ENCODE results near the gene PTPN6. TPM values are rescaled to one million over a fixed set of nuclear protein-coding genes. Genes with fewer than 3 reads are reported as not detected.
A peak's percentile ranks its signal among the peaks of the same experiment; 100 is the strongest.

Gene PTPN6
- total RNA-seq, 2 experiments from 2014 or later, result 37.1 to 116 TPM

DNA sequence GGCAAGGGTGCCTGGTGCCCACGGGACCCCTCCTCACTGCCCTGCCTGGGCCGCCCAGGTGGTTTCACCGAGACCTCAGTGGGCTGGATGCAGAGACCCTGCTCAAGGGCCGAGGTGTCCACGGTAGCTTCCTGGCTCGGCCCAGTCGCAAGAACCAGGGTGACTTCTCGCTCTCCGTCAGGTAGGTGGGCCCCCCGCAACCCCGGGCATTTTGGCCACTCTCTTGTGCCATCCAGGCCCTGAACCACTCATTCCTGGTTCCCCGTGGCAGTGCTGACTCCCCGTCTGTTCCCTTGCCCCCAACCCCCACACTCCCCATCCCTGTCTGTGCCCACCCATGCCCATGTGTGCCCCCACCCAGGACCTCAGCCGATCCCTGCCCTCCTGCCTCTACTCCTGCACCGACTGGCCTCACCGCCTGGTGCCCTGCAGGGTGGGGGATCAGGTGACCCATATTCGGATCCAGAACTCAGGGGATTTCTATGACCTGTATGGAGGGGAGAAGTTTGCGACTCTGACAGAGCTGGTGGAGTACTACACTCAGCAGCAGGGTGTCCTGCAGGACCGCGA lies 480 bp downstream of the PTPN6 start:
- DNase-seq (ENCODE audit: low spot score), result no peak
- TSS peak; percentile 54 for BruUV-seq (replicated peaks)

DNA sequence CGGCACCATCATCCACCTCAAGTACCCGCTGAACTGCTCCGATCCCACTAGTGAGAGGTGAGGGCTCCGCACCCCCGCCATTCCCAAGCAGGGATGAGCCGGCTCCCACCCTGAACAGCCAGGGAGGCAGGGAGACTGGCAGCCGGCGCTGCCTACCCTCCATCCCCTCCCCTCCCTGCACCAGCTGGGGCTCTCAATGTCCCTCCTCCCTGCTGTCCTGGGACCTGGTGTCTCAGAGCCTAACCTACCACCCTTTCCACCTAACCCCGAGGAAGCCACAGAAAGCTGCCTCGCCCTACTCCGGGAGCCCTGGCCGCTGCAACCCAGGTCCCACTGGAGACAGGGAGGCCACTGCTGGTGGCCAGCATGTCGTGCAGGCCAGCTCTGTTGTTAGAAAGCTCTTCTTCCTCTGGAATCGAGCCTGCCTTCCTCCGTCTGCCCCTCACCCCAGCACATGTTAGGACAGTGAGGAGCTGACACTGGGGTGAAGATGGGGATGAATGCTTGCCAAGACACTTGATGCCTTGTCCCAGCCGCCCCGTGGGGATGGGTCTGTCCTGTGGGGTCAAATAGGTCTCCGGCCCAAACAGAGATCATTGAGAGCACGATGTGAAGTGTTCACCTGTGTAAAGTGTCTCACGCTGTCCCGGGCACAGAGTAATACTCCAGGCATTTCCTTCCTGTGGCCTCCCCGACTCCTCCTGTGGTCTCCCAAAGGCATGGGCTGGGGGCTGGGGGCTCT lies 1.1 kb downstream of the PTPN6 start:
- no peak for DNase-seq (ENCODE audit: low spot score)
- Histone ChIP-seq H3K4me1 (ENCODE audit: insufficient read depth, low read length, poor library complexity, severe bottlenecking) (peaks cover 82% of the 10 kb centered on the region), H3K4me3 (ENCODE audit: low read depth, low read length, poor library complexity, severe bottlenecking) (peak overlapping the region; percentile 67), H2AFZ (ENCODE audit: low read length) (no peak overlapping the region), H3K4me2 (ENCODE audit: low read length) (peak overlapping the region; percentile 87), H3K36me3 (ENCODE audit: insufficient read depth, low read length) (no peaks in the 10 kb centered on the region), H3K9me2 (ENCODE audit: insufficient read depth, low read length) (no peaks in the 10 kb centered on the region), H4K20me1 (ENCODE audit: insufficient read depth, low read length) (no peaks in the 10 kb centered on the region), H3K9me3 (ENCODE audit: low read length) (no peaks in the 10 kb centered on the region), H3K79me2 (ENCODE audit: insufficient read depth, low read depth, low read length) (no peaks in the 10 kb centered on the region), H3K27ac (ENCODE audit: low read depth, low read length, poor library complexity, severe bottlenecking) (no peak overlapping the region)
- TF ChIP-seq EZH2phosphoT487 (IDR thresholded peaks at IDR 0.05; ENCODE audit: borderline replicate concordance, low read depth, low read length), result no peak
- TF ChIP-seq, protein P1, sequence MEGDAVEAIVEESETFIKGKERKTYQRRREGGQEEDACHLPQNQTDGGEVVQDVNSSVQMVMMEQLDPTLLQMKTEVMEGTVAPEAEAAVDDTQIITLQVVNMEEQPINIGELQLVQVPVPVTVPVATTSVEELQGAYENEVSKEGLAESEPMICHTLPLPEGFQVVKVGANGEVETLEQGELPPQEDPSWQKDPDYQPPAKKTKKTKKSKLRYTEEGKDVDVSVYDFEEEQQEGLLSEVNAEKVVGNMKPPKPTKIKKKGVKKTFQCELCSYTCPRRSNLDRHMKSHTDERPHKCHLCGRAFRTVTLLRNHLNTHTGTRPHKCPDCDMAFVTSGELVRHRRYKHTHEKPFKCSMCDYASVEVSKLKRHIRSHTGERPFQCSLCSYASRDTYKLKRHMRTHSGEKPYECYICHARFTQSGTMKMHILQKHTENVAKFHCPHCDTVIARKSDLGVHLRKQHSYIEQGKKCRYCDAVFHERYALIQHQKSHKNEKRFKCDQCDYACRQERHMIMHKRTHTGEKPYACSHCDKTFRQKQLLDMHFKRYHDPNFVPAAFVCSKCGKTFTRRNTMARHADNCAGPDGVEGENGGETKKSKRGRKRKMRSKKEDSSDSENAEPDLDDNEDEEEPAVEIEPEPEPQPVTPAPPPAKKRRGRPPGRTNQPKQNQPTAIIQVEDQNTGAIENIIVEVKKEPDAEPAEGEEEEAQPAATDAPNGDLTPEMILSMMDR (conservative IDR thresholded peaks at IDR 0.05; ENCODE audit: low read length), result no peak
- intact Hi-C loops (cut with micrococcal nuclease; ENCODE audit: unreplicated experiment), result no loop called here
- BruUV-seq (replicated peaks), result no TSS peak
- ChIA-PET CTCF (ENCODE audit: unreplicated experiment) (interaction anchor here (0.6 kb wide), 1 partner anchor 9 kb away, joined by 3 read pairs; the partner anchor contains the start of genes C12orf57 and RNU7-1), POLR2A (interaction anchor here (0.6 to 2.0 kb wide), 6 partner anchors 8 to 398 kb away, joined by 3 to 14 read pairs (median 5); partner anchors contain the start of genes C12orf57, CDCA3, RNU7-1 and USP5)

More for the DNA sequence above, 480 bp downstream of the PTPN6 start:
- Histone ChIP-seq H3K79me2 (ENCODE audit: insufficient read depth, low read depth, low read length) (no peaks in the 10 kb centered on the region), H3K4me2 (ENCODE audit: low read length) (peak overlapping the region; percentile 87), H3K9me2 (ENCODE audit: insufficient read depth, low read length) (no peaks in the 10 kb centered on the region), H3K4me3 (ENCODE audit: low read depth, low read length, poor library complexity, severe bottlenecking) (peak overlapping the region; percentile 67), H3K4me1 (ENCODE audit: insufficient read depth, low read length, poor library complexity, severe bottlenecking) (peaks cover 82% of the 10 kb centered on the region), H3K36me3 (ENCODE audit: insufficient read depth, low read length) (no peaks in the 10 kb centered on the region), H4K20me1 (ENCODE audit: insufficient read depth, low read length) (no peaks in the 10 kb centered on the region), H3K27ac (ENCODE audit: low read depth, low read length, poor library complexity, severe bottlenecking) (peak overlapping the region; percentile 49), H2AFZ (ENCODE audit: low read length) (peak overlapping the region; percentile 46; the same call in 1 of the 2 replicates), H3K9me3 (ENCODE audit: low read length) (no peaks in the 10 kb centered on the region)
- CTCF ChIA-PET (ENCODE audit: unreplicated experiment), result interaction anchor here (0.6 to 1.2 kb wide), 5 partner anchors 8 to 324 kb away, joined by 3 to 6 read pairs (median 3); partner anchors contain the start of genes C12orf57 and RNU7-1
- TF ChIP-seq, protein P1 (conservative IDR thresholded peaks at IDR 0.05; ENCODE audit: low read length), result no peak
- no peak for TF ChIP-seq EZH2phosphoT487 (IDR thresholded peaks at IDR 0.05; ENCODE audit: borderline replicate concordance, low read depth, low read length)
- intact Hi-C loops (cut with micrococcal nuclease; ENCODE audit: unreplicated experiment), result loop anchor here (1.0 kb wide), 1 partner anchor 8 kb away; no protein-coding TSS in a partner anchor
- POLR2A ChIA-PET, result interaction anchor here (0.7 to 2.0 kb wide), 5 partner anchors 8 to 100 kb away, joined by 3 to 14 read pairs (median 6); partner anchors contain the start of genes C12orf57, CDCA3, RNU7-1 and USP5
